GM18499 (cell line): ENCODE data around the gene ELP2.
A peak's percentile ranks its signal among the peaks of the same experiment; 100 is the strongest.

Experiments used
- ATAC-seq: cut with Tn5 transposase; IDR thresholded peaks from one replicate; pipeline ENCODE4 v1.9.1; 2021; ENCODE audit warnings: moderate number of reproducible peaks; ENCODE audit not compliant: insufficient read depth, unreplicated experiment

Gene ELP2

DNA sequence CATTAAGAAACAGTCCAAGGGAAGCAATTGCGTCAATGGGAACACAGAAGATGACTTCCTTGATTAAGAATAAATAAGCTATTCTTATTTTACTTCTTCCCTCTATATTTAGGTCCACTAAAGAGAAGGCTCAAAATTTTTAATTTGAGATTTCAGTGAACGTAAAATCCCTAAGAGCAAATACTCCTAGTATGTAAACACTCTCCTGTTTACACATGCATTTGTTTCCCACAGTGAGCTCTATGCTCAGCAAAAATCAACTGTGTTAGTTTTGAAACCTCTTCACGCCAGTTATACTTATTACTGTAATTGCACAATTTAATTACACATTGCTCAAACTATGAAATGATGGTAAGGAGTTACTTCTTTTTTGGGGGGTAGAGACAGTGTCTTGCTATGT is 9.4 kb upstream of the ELP2 start:
- no peak for ATAC-seq

DNA sequence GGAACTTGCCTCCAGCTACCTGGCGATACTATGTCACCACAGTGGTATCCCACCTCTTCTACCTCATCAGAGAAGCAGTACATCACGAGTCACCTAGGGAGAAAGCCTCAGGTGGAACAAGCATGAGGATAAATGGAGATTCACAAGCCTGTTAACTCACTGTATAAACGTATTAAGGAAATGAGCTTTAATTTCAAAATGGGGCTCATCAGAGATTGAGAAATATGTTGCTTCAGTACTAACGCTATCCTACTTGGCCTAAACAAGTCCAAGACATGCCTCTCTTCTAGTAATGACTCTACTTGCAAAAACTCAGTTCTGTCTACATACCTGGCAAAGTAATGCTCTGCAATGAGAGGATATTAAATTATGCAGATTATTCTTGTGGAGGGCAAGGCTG is 4.9 kb upstream of the ELP2 start:
- no peak for ATAC-seq

DNA sequence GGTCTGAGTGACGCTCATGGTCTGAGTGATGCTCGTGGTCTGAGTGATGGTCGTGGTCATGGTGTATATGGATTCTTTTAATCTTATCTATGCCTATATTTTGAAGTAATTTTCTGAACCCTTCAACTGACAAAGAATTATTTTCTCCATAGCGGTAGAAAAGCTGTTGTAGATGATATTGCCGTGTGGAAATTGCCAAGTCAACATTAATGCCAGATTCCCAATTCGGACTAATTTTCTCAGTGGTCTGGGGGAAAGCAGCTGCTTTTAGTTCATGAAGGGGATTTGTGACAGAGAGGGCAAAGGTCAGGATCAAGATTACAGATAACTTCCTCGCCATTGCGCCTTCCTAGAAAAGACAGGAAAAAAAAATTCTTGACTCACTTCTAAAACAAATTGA is 3.0 kb upstream of the ELP2 start:
- no peak for ATAC-seq

DNA sequence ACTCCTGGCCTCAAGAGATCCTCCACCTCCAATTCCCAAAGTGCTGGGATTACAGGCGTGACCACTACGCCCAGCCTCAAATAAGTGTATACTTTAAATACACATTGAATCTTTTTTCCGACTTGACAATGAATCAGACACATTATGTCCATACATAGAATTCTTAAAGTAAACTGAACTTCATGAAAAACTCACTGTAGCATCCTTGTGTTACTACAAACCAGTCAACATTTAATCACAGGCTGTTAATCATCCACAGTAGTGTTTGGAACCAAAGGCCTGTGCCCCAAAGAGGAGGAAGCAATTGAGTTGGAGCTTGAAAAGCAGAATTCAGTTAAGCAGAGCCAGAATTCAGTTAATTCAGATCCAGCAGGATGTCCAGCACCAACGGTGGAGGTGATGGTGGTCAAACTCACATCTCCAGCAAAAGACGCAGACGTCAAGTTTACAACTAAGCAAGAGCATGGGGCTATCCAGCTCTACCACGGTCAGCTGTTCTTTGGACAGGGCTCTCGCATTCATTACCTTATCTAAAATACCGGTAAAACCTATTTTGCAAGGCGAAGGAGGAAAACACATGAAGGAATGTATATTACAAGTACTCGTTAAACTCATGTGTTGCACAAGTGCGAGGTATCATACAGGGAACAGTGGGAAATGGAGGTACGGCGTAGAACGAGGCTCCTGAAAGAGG is 1.7 kb upstream of the ELP2 start:
- ATAC-seq, result no peak

DNA sequence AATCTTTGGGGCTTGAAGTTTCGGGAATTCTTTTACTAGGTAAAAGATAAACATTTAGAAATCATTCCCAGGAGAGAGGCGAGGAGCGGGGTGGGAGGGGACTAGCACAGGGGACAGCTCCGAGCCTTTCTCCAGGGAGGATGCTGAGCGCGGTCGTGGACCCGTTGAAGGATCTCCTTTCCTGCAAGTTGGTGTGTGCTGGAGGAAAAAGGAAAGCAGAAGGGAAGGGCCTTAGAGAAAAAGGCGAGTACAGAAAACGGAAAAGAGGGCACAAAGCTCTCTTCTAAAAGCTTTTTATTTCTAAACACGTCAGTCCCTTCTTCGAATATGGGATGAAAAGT is 1.2 kb upstream of the ELP2 start:
- no peak for ATAC-seq

- peak; percentile 1 for ATAC-seq
These were observed 796 bp upstream of the ELP2 start for GRCh38 chr18:36128907-36129299.

DNA sequence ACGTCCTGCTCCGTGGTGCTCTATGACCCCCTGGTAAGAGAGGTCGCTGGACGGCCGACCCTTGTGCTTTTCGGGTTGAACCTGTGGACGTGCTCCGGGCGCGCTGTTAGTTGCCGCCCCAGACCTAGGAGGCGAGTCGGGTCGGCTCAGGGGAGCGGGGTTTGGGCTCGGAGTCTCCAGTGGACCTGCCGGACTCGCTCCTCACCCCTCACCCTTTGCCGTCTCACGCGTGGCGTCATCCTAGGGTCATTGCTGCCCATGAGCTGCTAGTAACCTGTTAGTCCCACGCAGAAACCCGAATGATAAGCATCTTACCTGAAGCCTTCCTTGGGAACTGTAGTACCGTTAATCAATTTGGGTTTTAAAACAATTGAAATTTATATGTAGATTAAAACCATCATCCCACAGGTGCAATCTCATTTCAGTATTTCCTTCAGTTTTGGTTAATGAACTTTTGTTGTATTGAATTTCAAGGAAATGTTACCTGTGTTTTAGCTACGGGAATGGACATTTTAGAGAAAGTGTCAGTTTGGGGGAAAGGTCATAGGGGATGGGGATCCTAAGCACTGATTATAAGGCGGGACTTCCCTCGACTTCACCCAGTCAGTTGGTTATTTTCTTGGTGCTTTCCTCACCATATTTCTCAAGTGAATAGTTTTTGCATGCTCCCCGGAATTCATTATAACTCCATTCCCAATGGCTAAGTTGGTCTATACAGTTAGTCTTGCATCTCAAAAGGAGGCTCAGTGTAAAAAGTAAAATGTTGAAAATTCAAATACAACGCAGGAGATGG is 536 bp downstream of the ELP2 start:
- ATAC-seq, result peak; percentile 1

GRCh38 chr18:36130883-36131653 is 1.4 kb downstream of the ELP2 start:
- ATAC-seq, result no peak

- no peak for ATAC-seq
These were observed 2.2 kb downstream of the ELP2 start for GRCh38 chr18:36131692-36132483.

DNA sequence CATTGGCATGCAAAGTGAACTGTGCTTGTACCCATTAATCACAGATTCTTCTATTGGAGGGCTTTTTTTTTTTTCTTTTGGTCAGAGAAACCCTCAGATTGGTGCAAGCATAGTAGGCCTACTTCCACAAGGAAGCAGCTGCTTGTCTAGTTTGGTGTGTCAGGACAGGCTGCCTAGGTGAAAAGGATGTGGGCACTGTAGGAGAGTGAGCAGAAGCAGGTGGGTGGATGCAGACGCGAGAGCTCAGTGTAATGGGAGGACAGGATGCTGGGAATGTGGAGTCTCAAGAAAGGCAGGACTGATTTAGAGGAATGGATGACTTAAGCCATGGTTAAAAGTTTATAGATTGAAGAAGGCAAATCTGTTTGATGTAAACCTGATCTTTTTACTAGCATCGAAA is 3.1 kb downstream of the ELP2 start:
- no peak for ATAC-seq

GRCh38 chr18:36135264-36135663 is 5.6 kb downstream of the ELP2 start:
- ATAC-seq, result no peak

DNA sequence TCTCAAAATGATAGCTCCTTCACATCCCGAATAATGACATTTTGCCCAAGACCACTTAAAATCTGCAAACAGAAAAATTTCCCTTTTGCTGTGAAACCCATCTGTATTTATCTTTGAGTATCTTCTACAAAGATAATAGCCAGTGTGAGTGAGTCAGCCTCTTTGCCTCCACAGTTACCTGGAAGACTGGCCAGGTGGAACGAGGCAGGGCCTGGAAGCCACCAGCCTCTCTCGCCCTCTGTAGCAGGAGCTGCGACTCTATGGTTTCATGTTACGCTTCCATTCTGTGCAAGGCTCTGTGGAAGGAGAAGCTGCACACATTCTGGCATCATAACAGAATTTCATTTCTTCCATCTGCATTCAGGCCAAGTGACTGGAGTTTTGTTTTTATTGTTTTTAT is 9.5 kb downstream of the ELP2 start:
- no peak for ATAC-seq

GRCh38 chr18:36141576-36141975 is 11.9 kb downstream of the ELP2 start:
- no peak for ATAC-seq

DNA sequence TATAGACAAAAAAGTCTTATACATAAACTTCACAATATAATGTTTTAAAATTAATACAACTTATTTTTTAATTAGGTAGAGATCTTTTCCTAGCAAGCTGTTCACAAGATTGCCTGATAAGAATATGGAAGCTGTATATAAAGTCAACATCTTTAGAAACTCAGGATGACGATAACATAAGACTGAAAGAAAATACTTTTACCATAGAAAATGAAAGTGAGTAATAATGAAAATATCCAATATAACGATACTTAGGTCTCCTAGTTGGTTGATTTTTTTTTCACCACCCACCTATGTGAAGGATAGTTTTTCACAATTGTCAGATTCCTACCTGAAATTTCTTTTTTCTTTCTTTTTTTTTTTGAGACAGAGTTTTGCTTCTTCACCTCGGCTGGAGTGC is 13.1 kb downstream of the ELP2 start:
- ATAC-seq, result no peak

GRCh38 chr18:36143391-36143790 is 13.7 kb downstream of the ELP2 start:
- ATAC-seq, result no peak

DNA sequence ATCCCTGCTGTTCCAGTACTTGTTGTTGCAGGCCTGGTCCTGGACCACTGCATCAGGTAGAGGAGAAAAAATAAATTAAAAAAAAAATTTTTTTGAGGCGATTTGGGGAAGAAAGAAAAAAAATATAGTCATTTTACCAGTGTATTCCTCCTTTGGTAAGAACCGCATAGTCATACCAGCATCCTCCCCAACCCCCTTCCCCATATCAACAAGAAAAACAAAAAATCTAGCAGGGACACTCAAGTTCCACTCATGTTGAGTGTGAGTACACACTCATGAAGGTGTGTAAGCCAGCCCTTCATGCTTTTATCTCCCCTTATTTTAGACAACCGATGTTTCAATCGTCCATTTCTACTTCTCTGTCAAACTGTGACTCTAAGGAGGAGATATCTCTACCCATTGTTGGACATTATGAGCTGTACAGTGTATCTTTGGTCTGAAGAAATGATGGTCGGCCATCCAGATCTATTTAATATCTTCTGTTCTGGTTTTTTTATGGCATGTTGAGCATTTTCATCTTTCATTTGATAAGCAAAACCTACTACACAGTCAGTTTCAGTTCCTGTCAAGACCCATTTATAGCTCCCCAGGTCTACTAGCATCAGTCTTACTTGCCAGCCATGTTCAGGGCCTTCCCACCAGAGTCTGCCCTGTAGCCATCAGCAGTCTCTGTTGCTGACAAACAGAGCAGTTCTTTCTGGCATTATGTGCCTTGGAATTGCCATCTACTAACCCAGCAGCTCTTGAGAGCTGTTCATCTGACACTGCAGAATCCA is 20.0 kb downstream of the ELP2 start:
- ATAC-seq, result peak; percentile 91

- ATAC-seq, result no peak
These were observed 23.1 kb downstream of the ELP2 start for GRCh38 chr18:36152781-36153180.

DNA sequence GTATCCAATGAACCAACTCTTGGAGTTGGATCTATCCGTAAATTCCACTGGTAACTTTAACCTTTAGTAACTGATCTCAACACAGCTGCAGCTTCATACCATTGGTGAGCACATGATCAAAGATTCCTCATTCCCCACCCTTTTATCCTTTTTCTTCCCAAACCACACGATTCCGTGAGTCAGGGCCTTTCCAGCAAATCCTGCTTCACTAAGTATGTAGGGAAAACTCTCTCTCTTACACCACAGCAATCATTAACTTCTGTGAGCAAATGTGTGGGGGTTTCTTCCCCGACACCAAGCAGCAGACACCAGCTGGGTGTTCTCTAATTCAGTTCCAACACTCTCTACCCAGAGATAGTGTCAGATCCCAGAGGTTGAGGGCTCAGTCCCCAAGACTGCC is 23.5 kb downstream of the ELP2 start:
- no peak for ATAC-seq

DNA sequence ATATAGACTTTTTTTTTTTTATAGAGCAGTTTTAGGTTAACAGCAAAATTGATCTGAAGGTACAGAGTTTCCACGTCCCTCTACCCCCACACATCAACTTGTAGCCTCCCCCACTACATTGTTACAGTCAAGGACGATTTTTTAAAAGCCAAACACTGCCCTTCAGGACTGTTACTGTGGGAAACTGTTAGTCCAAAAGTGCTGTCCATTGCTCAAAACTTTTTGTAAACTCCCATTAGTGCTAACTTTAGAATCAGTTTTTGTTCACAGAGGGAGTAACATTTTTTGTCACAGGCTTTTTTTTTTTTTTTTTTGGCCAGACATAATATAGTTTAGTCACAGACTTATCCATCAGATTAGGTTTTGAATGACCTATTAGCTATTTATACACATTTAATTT is 24.1 kb downstream of the ELP2 start:
- no peak for ATAC-seq
